ENCODE data around the gene CORO2A. TPM values are rescaled to one million over a fixed set of nuclear protein-coding genes. Genes with fewer than 3 reads are reported as not detected.

Gene CORO2A
- total and polyA plus RNA-seq, 2 of the 13 experiments (the other 11 are each of a cell fraction or from before 2014, with no cell fraction given): 14.4 to 15.3 TPM

DNA sequence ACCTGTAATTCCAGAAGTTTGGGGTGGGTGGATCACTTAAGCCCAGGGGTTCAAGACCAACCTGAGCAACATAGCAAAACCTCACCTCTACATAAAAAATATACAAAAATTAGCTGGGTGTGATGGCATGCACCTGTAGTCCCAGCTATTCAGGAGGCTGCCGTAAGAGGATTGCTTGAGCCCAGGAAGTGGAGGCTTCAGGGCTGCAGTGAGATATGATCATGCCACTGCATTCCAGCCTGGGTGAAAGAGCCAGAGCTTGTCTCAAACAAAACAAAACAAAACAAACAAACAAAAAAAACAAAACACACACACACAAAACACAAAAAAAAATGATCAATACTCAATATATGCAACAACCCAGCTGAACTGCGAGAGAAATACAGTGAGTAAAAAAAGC is 44.0 kb downstream of the CORO2A start (continued):
- TF ChIP-seq ZNF44 (CRISPR knock-in tag; IDR thresholded peaks at IDR 0.05): no peak

DNA sequence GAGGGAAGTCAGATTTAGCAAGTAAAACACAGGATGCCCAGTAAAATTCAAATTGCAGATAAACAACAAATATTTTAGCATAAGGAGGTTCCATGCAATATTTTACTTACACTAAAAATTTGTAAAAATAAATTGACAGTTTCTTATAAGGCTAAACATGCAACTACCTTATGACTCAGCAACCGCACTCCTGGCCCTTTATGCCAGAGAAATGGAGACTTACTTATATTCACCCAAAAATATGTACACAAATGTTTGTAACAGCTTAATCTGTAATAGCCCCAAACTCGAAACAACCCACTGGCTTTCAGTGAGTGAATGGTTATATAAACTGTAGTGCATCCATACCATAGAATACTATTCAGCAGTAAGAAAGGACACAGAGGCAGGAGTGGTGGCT is 44.9 kb downstream of the CORO2A start:
- H4K20me1 ChIP-seq (ENCODE audit: insufficient read depth, low read length): no peaks in the 10 kb centered on the region
- H2AFZ ChIP-seq (ENCODE audit: low read length): no peak overlapping the region
- no peaks in the 10 kb centered on the region for H3K9me3 ChIP-seq (ENCODE audit: low read length)
- H3K27ac ChIP-seq (ENCODE audit: extremely low read length, insufficient read depth, low read length): no peak overlapping the region
- no peak overlapping the region for H3K4me3 ChIP-seq (replicated peaks in 1 of 3; ENCODE audit: insufficient read depth in 1 of 3, low read depth in 2 of 3, low read length in 3 of 3)
- 93% methylated on average over 2 of the region's 2 CpGs for WGBS (ENCODE audit: low lambda C conversion rate)
- ChIA-PET POLR2A (no interaction called here), CTCF (ENCODE audit: low intra/inter-chr PET ratio, low total read pairs) (no interaction called here)
- H3K9ac ChIP-seq (ENCODE audit: insufficient read depth, low read depth, low read length): no peak overlapping the region
- no peaks in the 10 kb centered on the region for H3K27me3 ChIP-seq (ENCODE audit: control insufficient read depth in 1 of 2, insufficient read depth in 2 of 2, low read length in 2 of 2)
- TF ChIP-seq ZBTB49 (CRISPR knock-in tag; IDR thresholded peaks at IDR 0.05; ENCODE audit: borderline replicate concordance): no peak
- no peak for TF ChIP-seq RAD51 (IDR thresholded peaks at IDR 0.05; ENCODE audit: borderline replicate concordance)
- TF ChIP-seq, protein P1, sequence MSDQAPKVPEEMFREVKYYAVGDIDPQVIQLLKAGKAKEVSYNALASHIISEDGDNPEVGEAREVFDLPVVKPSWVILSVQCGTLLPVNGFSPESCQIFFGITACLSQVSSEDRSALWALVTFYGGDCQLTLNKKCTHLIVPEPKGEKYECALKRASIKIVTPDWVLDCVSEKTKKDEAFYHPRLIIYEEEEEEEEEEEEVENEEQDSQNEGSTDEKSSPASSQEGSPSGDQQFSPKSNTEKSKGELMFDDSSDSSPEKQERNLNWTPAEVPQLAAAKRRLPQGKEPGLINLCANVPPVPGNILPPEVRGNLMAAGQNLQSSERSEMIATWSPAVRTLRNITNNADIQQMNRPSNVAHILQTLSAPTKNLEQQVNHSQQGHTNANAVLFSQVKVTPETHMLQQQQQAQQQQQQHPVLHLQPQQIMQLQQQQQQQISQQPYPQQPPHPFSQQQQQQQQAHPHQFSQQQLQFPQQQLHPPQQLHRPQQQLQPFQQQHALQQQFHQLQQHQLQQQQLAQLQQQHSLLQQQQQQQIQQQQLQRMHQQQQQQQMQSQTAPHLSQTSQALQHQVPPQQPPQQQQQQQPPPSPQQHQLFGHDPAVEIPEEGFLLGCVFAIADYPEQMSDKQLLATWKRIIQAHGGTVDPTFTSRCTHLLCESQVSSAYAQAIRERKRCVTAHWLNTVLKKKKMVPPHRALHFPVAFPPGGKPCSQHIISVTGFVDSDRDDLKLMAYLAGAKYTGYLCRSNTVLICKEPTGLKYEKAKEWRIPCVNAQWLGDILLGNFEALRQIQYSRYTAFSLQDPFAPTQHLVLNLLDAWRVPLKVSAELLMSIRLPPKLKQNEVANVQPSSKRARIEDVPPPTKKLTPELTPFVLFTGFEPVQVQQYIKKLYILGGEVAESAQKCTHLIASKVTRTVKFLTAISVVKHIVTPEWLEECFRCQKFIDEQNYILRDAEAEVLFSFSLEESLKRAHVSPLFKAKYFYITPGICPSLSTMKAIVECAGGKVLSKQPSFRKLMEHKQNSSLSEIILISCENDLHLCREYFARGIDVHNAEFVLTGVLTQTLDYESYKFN (CRISPR knock-in tag; conservative IDR thresholded peaks at IDR 0.05): no peak
- no peak for TF ChIP-seq ZNF782 (CRISPR knock-in tag; IDR thresholded peaks at IDR 0.05; ENCODE audit: borderline replicate concordance)
- TF ChIP-seq RORA (CRISPR knock-in tag; IDR thresholded peaks at IDR 0.05): no peak
- TF ChIP-seq ZNF484 (CRISPR knock-in tag; IDR thresholded peaks at IDR 0.05; ENCODE audit: borderline replicate concordance, low read depth): no peak
- no peak for TF ChIP-seq SCMH1 (CRISPR knock-in tag; IDR thresholded peaks at IDR 0.05; ENCODE audit: borderline replicate concordance)
- no peak for TF ChIP-seq ZNF878 (CRISPR knock-in tag; IDR thresholded peaks at IDR 0.05)
- TF ChIP-seq ARNT2 (CRISPR knock-in tag; IDR thresholded peaks at IDR 0.05; ENCODE audit: low read depth): no peak
- TF ChIP-seq ZNF552 (CRISPR knock-in tag; IDR thresholded peaks at IDR 0.05; ENCODE audit: borderline replicate concordance): no peak
- no peak for TF ChIP-seq E2F1 (CRISPR knock-in tag; IDR thresholded peaks at IDR 0.05)
- no peak for TF ChIP-seq ELF4 (CRISPR knock-in tag; IDR thresholded peaks at IDR 0.05; ENCODE audit: borderline replicate concordance)
- no peak for TF ChIP-seq HES4 (CRISPR knock-in tag; IDR thresholded peaks at IDR 0.05; ENCODE audit: borderline replicate concordance)
- TF ChIP-seq HDAC2 (CRISPR knock-in tag; IDR thresholded peaks at IDR 0.05): no peak
- DNase-seq (ENCODE audit: low spot score) (no peak), FAIRE-seq (no peak), ATAC-seq (no peak)
- H3K79me2 ChIP-seq (ENCODE audit: insufficient read depth, low read length): no peaks in the 10 kb centered on the region
- peaks cover 55% of the 10 kb centered on the region for H3K4me1 ChIP-seq (ENCODE audit: insufficient read depth, low read length)
- BruUV-seq (replicated peaks): no TSS peak
- intact Hi-C loops (cut with micrococcal nuclease; ENCODE audit: unreplicated experiment): loop anchor here (2.0 kb wide), 2 partner anchors 21 to 45 kb away; partner anchors contain the start of gene CORO2A
- in situ Hi-C loops (cut with HindIII; ENCODE audit: extremely low pct_ligation_motif_present, low pct_unique_long_range_greater_than_20kb): no loop called here
- no peak overlapping the region for H3K4me2 ChIP-seq (ENCODE audit: low read depth, low read length)
- H3K36me3 ChIP-seq (replicated peaks in 1 of 2; ENCODE audit: control insufficient read depth in 1 of 2, insufficient read depth in 2 of 2, low read length in 2 of 2): peaks cover 0 to 15% of the 10 kb centered on the region in 2 experiments; a peak in 2 of 5 replicates

Data from HepG2 (cell line).